NOMO-1 treated with dmso at 0.1 percent for 144 hours (cell line): Measurements from ENCODE around the gene MAP3K12.
"Not testable (repeated sequence)": the region's sequence is repeated elsewhere in the genome, so short reads cannot be mapped to it uniquely, and the experiment has no call there.

Experiments
- DNase-seq: peaks from one replicate; lab custom pipeline; 2025; ENCODE audit not compliant: unreplicated experiment; lab: John Stamatoyannopoulos, UW

MAP3K12 gene

GRCh38 chr12:53493610-53494391, 5.5 kb downstream of the MAP3K12 start:
- DNase-seq, result no peak

- peak; percentile 67 for DNase-seq
Measured at GRCh38 chr12:53492830-53493609, 6.2 kb downstream of the MAP3K12 start.

- DNase-seq, result no peak
Measured at GRCh38 chr12:53492188-53492587, 7.1 kb downstream of the MAP3K12 start.

GRCh38 chr12:53489242-53489864, 9.9 kb downstream of the MAP3K12 start:
- no peak for DNase-seq

GRCh38 chr12:53486736-53487487, 12.3 kb downstream of the MAP3K12 start:
- DNase-seq, result no peak

GRCh38 chr12:53485955-53486735, 13.1 kb downstream of the MAP3K12 start:
- no peak for DNase-seq

GRCh38 chr12:53484686-53485575, 14.3 kb downstream of the MAP3K12 start:
- no peak for DNase-seq

GRCh38 chr12:53483979-53484377, 15.3 kb downstream of the MAP3K12 start:
- no peak for DNase-seq

- DNase-seq, result no peak
Measured at GRCh38 chr12:53483225-53483978, 15.9 kb downstream of the MAP3K12 start.

- DNase-seq, result no peak
Measured at GRCh38 chr12:53482626-53483168, 16.6 kb downstream of the MAP3K12 start.

- DNase-seq, result no peak
Measured at GRCh38 chr12:53481939-53482586, 17.2 kb downstream of the MAP3K12 start.

GRCh38 chr12:53481458-53481857, 17.8 kb downstream of the MAP3K12 start:
- DNase-seq, result not testable (repeated sequence)

- DNase-seq, result no peak
Measured at GRCh38 chr12:53480491-53481442, 18.5 kb downstream of the MAP3K12 start.

- DNase-seq, result no peak
Measured at GRCh38 chr12:53479331-53479730, 19.9 kb downstream of the MAP3K12 start.

- no peak for DNase-seq
Measured at GRCh38 chr12:53478865-53479264, 20.4 kb downstream of the MAP3K12 start.

- DNase-seq, result no peak
Measured at GRCh38 chr12:53476769-53477209, 22.5 kb downstream of the MAP3K12 start.

GRCh38 chr12:53474819-53475218, 24.4 kb downstream of the MAP3K12 start:
- no peak for DNase-seq
